ENCODE data around the gene C16orf74. TPM values are rescaled to one million over a fixed set of nuclear protein-coding genes. Genes with fewer than 3 reads are reported as not detected.

Gene C16orf74
- total and polyA plus RNA-seq, 2 donors (not counting 1 experiment from before 2014, with no cell fraction given), result 73.0 to 83.3 TPM

DNA sequence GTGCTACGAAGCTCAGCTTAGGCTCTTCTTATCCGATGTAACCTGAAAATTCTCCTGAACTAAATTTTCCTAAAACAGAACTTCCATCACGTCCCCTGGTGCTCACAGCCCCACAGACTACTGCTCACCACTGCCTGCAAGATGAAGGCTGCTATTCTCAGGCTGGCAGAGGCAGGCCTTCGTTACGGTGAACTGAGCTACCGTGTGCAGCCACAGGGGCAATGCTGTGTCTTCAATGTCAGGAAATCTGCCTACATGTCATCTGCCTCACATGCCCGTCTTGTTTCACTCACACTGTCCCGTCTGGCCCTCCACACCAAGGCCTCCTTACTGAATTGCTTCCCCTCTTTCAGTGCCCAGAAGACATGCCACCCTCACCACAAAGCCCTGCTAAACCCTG is 32.5 kb upstream of the C16orf74 start:
- no peak for TF ChIP-seq EZH2 (IDR thresholded peaks at IDR 0.05; ENCODE audit: borderline replicate concordance, insufficient read depth, low read depth, low read length, poor library complexity, severe bottlenecking)
- no peak for TF ChIP-seq CTCF (IDR thresholded peaks at IDR 0.05)
- Histone ChIP-seq H3K79me2 (ENCODE audit: control insufficient read depth, insufficient read depth, low read length) (peaks cover 31% of the 10 kb centered on the region), H3K4me1 (ENCODE audit: control insufficient read depth in 2 of 2, insufficient read depth in 2 of 2, low read length in 2 of 2) (no peaks in the 10 kb centered on the region), H3K36me3 (replicated peaks in 1 of 2; ENCODE audit: control extremely low read depth in 1 of 2, control insufficient read depth in 1 of 2, extremely low read depth in 1 of 2, insufficient read depth in 2 of 2, low read length in 1 of 2) (peaks cover 4 to 74% of the 10 kb centered on the region in 2 experiments), H3K27ac (ENCODE audit: low read length in 2 of 2) (no peak overlapping the region), H3K27me3 (replicated peaks in 1 of 4; ENCODE audit: control extremely low read depth in 1 of 4, control insufficient read depth in 3 of 4, insufficient read depth in 4 of 4, low read length in 3 of 4) (no peaks in the 10 kb centered on the region), H3K4me2 (replicated peaks; ENCODE audit: low read depth, low read length, poor library complexity, severe bottlenecking) (no peak overlapping the region), H3K9me3 (ENCODE audit: control extremely low read depth in 1 of 3, control insufficient read depth in 2 of 3, insufficient read depth in 1 of 3, low read length in 2 of 3) (no peaks in the 10 kb centered on the region), H3K4me3 (ENCODE audit: control extremely low read depth in 1 of 5, extremely low read depth in 1 of 5, insufficient read depth in 1 of 5, low read depth in 2 of 5, low read length in 4 of 5) (no peak overlapping the region), H4K20me1 (ENCODE audit: control insufficient read depth, insufficient read depth, low read length, poor library complexity, severe bottlenecking) (peaks cover 32% of the 10 kb centered on the region), H2AFZ (ENCODE audit: insufficient read depth, low read depth, low read length, poor library complexity, severe bottlenecking) (no peak overlapping the region), H3K9ac (ENCODE audit: low read length) (no peak overlapping the region)
- DNase-seq, result no peak
- WGBS (ENCODE audit: insufficient coverage), result 82% methylated on average over 8 of the region's 8 CpGs
- Mint-ChIP-seq H3K4me3 (no peak overlapping the region), H3K4me1 (peaks cover 5% of the 10 kb centered on the region), H3K9me3 (ENCODE audit: insufficient read depth) (no peaks in the 10 kb centered on the region), H3K27ac (no peak overlapping the region), H3K27me3 (no peaks in the 10 kb centered on the region)
- CTCF ChIA-PET, result no interaction called here
- ATAC-seq (ENCODE audit: low read depth), result no peak
- intact Hi-C loops (cut with micrococcal nuclease), result no loop called here
- POLR2A ChIA-PET, result interaction anchor here (0.6 kb wide), 1 partner anchor 234 kb away, joined by 3 read pairs; no protein-coding TSS in a partner anchor

GRCh38 chr16:85782451-85782850 is 31.6 kb upstream of the C16orf74 start:
- CTCF ChIA-PET, result no interaction called here
- POLR2A ChIA-PET, result interaction anchor here (1.2 kb wide), 1 partner anchor 47 kb away, joined by 5 read pairs; no protein-coding TSS in a partner anchor
- H3K27ac Mint-ChIP-seq, result peak overlapping the region; percentile 37
- Histone ChIP-seq H3K9ac (ENCODE audit: low read length) (no peak overlapping the region), H3K79me2 (ENCODE audit: control insufficient read depth, insufficient read depth, low read length) (peaks cover 22% of the 10 kb centered on the region), H4K20me1 (ENCODE audit: control insufficient read depth, insufficient read depth, low read length, poor library complexity, severe bottlenecking) (peaks cover 30% of the 10 kb centered on the region), H3K9me3 (ENCODE audit: control extremely low read depth in 1 of 3, control insufficient read depth in 2 of 3, insufficient read depth in 1 of 3, low read length in 2 of 3) (no peaks in the 10 kb centered on the region), H3K36me3 (replicated peaks in 1 of 2; ENCODE audit: control extremely low read depth in 1 of 2, control insufficient read depth in 1 of 2, extremely low read depth in 1 of 2, insufficient read depth in 2 of 2, low read length in 1 of 2) (peaks cover 4 to 73% of the 10 kb centered on the region in 2 experiments), H3K27ac (ENCODE audit: low read length in 2 of 2) (no peak overlapping the region), H3K27me3 (replicated peaks in 1 of 4; ENCODE audit: control extremely low read depth in 1 of 4, control insufficient read depth in 3 of 4, insufficient read depth in 4 of 4, low read length in 3 of 4) (no peaks in the 10 kb centered on the region), H2AFZ (ENCODE audit: insufficient read depth, low read depth, low read length, poor library complexity, severe bottlenecking) (no peak overlapping the region), H3K4me1 (ENCODE audit: control insufficient read depth in 2 of 2, insufficient read depth in 2 of 2, low read length in 2 of 2) (no peaks in the 10 kb centered on the region), H3K4me3 (ENCODE audit: control extremely low read depth in 1 of 5, extremely low read depth in 1 of 5, insufficient read depth in 1 of 5, low read depth in 2 of 5, low read length in 4 of 5) (no peak overlapping the region), H3K4me2 (replicated peaks; ENCODE audit: low read depth, low read length, poor library complexity, severe bottlenecking) (no peak overlapping the region)
- ATAC-seq (ENCODE audit: low read depth), result no peak
- DNase-seq, result no peak
- no peak overlapping the region for H3K4me3 Mint-ChIP-seq
- intact Hi-C loops (cut with micrococcal nuclease), result no loop called here
- H3K4me1 Mint-ChIP-seq, result peaks cover 5% of the 10 kb centered on the region
- TF ChIP-seq CTCF (IDR thresholded peaks at IDR 0.05), result no peak
- TF ChIP-seq EZH2 (IDR thresholded peaks at IDR 0.05; ENCODE audit: borderline replicate concordance, insufficient read depth, low read depth, low read length, poor library complexity, severe bottlenecking), result no peak
- H3K27me3 Mint-ChIP-seq, result no peaks in the 10 kb centered on the region
- H3K9me3 Mint-ChIP-seq (ENCODE audit: insufficient read depth), result no peaks in the 10 kb centered on the region
- WGBS (ENCODE audit: insufficient coverage), result 92% methylated on average over 6 of the region's 6 CpGs

Data from B cell (primary cell).